GM21723 (cell line): ENCODE results near the gene SLC9A9.
A peak's percentile ranks its signal among the peaks of the same experiment; 100 is the strongest.
"Not testable (repeated sequence)": the region's sequence is repeated elsewhere in the genome, so short reads cannot be mapped to it uniquely, and the experiment has no call there.

ENCODE experiments used
- ATAC-seq: cut with Tn5 transposase; IDR thresholded peaks from one replicate; pipeline ENCODE4 v1.9.1; 2021; ENCODE audit warnings: mild to moderate bottlenecking, moderate library complexity; ENCODE audit not compliant: unreplicated experiment

SLC9A9 gene

DNA sequence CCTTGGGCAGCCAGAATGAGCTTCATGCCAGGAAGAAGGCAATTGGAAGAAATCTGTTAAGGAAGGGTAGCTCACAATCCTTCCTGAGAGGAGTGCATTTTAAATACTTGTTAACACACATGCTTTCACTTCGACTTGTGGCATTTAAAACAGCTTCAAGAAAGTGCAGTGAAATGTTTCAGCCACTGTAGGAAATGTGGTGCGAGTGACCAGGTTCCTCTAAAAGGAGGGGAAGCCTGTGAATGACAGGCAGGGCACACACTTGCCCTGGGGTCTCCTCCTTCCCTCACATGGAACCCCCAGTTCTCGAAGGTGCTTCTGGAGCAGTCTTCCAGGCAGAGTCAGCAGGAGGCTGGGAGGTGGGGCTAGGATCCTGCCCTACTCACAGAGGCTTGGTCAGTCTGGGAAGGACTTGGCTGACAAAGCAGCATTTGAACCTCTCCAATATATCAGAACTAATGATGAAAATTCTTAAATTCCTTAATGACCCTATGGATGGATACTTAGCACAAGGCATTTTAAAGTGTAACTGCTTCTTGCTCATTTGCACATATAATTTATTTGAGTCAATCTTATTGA is 370.1 kb downstream of the SLC9A9 start:
- ATAC-seq: peak; percentile 60

DNA sequence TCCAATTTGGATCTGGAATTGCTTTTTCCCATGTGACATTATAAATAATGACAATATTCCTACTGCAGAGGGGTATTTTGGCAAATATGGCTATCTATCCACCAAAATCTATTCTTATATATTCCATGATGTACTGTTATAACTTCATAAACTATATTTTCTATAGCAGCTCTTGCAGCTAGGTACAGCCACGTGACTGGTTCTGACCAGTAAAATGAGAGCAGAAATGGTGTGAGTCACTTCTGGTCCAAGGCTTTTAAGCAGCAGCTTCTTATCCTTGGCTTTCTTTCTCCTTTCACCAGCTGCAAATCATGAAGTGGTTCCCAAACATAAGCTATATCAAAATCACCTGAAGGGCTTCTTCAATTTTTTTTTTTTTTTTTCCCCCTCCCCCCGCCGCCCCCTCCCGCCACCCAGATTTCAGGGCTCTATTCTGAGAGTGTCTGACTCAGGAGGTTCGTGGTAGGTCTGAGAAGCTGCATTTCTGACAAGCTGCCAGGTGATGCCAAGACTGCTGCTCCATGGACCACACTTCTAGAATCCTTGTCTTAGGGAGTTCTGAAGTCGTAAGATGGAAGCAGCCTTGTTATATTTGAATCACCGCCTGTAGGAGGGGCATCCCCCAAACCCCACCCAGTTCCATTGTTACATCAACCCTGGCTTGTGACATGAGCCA is 371.2 kb downstream of the SLC9A9 start:
- ATAC-seq: no peak

DNA sequence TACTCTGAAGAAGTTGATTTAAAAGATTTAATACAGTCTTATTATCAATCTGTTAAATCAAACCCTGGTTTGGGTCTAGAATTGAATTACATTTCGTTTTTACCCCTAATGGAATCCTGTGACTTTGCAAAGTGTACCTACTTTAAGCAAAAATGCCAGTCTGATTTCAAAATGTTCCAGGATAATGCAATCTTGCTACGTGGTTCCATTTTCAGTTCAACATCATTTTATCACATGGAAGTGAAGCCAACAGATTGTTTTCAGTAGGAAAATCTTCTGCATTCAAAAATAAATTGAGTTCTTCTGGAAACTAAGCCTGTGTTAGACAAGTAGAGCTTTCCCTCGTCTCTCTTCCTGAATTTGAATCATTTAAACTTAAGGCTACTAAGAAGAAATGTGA is 372.3 kb downstream of the SLC9A9 start:
- no peak for ATAC-seq

DNA sequence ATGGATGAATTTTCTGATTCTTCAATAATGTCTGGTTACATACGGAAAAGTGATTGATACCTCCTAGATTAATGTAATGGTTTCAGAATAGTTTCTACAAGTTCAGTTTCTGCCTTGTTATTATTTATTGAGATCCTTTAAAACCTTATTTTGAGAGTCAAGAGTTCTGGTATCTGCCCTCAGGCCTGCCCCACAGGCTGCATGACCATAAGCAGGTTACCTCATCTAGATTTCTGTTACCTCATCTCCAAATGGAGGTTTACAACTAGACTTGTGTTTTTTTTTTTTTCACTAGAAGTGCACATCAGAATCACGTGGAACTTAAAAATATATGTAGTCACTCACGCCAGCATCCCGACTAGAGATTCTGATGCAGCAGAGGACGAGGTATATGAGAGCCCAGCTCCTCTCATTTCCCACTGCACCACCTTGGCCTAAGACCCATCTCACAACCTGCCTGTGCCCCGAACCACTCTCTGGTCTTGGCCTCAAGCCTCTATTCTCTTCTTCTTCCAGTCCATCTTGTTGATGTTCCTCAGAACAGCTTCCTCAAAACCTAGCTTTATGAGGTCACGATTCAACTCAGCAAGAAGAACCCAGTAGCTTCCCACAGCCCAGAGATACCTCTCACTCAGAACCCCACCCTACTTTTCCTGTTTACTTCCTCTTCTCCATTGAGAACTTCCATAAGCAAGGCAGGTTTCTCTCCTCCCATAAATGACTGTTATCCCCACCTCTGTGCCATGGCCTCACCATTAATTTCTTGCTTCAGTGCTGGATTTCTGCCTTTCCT is 375.3 kb downstream of the SLC9A9 start:
- no peak for ATAC-seq

DNA sequence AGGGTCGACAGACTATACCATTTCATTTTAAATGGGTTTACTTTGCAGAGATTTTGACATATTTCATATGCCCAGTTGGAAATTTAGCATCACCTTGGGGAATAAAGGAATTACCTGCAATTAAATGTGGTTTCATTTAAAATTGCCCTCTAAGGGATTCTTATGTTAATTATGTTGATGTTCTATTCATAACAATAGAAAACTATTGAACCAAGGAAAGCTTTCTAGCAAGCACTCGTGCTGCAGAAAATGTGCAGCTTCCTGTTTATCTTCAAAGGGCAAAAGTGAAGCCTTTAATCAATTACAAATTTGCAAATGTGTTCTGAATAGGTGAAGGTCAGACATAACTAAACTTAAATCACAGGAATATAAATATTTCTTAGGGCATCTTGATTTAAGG is 376.6 kb downstream of the SLC9A9 start:
- ATAC-seq: no peak

DNA sequence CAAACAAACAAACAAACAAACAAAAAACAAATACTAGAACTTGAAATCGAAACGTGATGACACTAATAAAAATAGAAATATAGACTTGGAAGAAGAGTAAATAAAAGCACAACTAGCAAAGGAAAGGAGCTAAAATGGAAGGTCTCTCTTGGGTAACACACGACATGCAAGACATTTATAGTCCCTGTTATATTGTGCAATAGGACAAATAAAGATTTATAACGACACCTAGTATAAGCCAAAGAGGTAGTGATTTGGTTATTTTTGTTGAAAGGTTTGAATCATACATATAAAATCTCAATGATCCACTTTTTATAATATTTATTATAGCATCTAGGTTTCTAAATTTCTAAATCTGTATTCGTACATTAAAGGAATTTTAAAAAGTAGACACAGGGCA is 379.1 kb downstream of the SLC9A9 start:
- ATAC-seq: no peak

DNA sequence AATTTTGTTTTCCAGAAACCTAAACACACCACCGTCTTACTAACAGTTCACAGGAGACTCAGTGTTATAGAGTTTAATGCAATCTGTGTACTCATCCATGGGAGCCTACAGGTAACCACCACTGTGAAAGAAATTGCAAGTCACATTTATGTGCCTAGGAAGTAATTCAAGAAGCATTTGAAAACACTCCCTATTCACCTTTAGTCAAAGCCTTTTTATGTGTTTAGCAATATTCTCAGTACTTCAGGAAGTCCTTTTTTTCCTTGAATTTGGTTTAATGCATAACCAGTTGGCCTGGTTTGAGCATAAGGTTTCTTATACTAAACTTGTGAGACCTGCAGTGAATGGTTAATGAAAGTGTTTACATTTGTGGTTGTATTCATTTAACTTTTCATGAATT is 382.6 kb downstream of the SLC9A9 start:
- ATAC-seq: no peak

DNA sequence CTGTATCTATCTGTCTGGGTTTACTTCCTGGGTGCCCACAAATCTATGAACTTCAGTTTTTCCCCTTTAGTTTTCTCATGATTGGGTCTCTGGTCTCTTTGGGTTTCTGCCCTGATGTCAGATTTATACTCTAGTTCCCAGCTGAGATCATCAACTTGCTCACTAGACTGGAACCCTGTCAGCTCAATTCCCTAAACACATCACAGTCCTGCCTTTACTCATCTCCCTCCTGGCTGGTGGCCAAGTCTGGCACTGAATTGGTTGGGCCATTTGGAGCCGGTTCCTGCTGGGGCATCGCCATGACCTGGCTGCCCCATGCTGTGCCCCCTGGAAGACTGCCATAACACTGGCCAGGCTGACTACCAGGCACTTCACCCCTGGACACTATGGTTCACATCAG is 383.4 kb downstream of the SLC9A9 start:
- ATAC-seq: no peak

DNA sequence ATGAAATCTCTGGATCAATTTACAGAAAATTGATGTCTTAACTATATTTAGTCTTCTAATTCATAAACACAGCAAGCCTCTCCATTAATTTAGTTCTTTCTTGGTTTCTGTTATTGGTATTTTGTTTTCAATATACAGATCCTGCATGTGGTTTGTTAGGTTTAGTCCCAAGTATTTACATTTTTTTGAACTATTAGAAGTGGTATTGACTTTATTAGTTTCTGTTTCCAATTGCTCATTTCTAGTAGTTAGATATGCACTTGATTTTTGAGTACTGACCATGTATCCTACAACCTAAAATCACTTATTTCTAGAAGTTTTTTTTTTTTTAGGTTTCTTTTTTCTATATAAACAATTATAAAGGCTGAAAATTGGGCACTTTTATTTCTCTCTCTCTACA is 392.8 kb downstream of the SLC9A9 start:
- ATAC-seq: no peak

DNA sequence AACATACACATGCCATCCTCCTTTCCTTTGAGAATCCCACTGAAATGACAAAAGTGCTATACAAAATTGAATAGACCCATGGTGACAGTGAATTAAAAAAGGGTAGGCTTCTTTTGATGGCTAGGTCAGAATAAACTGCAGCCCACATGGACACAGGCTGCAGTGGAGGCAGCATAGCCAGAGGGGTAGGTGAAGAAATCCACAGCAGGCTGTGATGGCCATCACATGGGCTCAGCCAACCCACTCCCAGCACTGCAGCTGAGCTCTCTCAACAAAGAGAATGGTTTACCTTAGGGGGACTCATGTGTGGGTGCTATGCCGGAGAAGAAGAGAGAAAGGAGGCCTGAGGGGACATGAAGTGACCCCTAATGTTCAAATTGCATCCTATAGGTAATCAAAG is 397.6 kb downstream of the SLC9A9 start:
- ATAC-seq: no peak

DNA sequence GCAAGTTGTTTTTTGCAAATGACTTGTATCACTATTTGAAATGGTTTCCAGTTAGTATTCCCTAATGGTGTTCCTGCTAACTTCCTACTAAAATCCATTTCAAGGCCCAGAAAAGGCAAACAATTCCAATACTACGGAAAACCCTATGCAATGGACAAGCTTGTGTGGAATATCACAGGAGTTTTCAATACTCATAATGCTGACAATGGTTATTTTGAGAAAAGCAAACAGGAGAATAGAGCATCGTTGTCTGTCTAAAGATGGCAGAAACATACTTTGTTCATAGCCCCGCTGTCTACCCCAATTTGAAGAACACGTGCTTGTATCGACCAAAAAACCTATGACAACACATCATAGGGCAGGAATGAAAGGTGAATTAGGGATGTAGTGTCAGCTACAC is 400.8 kb downstream of the SLC9A9 start:
- no peak for ATAC-seq

DNA sequence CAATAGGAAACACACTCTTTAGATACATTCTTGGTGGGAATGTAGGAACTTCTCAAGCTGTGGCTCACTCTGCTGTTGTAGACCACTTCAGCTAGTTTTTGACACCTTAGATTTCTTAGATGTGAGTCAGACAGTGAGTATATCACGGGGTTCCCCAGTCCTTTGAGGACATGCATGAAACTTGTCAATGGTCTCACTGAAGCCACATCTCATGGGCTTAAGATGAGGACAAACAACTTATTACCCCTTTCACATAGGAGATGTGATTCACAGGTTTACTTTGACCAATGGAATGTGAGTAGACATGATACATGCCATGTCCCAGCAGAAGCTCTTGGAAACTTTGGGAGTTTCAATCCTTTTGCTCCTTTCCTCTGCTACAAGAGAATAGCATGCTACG is 403.1 kb downstream of the SLC9A9 start:
- ATAC-seq: peak; percentile 87

DNA sequence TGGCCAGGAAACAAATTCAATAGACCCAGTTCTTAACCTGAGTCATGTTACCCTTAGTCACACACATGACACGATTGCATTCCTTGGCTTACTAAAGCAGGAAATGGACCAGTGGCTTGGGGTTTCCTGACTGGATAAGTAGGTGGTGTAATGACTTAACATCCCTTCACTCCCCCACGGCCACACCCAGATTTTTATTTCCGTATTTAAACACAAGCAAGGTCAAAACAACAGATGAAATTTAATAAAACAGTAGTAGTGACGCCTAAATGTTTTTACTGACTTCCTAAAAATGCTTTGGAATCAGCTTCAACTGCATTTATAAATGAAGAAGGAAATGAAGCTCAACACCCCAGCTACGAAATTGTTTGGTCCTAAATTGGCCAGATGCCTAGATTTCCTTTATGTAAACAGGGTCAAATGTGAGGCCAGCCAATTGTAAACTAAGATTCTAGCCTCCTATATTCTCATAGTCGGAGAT is 404.4 kb downstream of the SLC9A9 start:
- no peak for ATAC-seq

DNA sequence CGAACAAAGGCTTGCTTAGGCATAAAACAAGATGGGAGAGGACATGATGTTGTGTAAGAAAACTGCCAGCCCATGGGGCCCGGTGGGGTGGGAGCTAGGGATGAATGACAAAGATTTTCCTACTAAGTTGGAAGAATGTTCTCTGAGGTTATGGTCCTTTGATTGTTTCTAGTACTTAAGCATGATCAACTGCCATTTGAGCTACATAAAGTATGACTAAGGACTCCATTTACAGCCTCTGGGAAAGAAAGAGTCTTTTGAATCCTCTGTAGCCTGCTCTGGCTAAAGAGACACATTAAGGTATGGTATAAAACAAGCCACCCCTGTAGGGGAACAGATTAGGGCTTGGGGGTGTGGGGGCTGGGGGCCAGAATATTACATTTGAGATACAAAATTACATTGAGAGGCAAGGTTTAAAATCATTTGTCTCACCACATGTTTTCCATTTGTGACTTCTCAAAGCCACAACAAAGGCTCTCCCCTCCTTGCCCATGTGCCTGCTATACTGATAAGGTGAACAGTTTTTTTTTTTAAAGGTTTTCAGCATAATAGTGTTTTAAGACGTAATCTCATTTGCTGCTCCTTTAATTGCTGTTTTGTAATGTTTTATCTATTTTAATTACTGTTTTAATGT is 405.3 kb downstream of the SLC9A9 start:
- no peak for ATAC-seq

DNA sequence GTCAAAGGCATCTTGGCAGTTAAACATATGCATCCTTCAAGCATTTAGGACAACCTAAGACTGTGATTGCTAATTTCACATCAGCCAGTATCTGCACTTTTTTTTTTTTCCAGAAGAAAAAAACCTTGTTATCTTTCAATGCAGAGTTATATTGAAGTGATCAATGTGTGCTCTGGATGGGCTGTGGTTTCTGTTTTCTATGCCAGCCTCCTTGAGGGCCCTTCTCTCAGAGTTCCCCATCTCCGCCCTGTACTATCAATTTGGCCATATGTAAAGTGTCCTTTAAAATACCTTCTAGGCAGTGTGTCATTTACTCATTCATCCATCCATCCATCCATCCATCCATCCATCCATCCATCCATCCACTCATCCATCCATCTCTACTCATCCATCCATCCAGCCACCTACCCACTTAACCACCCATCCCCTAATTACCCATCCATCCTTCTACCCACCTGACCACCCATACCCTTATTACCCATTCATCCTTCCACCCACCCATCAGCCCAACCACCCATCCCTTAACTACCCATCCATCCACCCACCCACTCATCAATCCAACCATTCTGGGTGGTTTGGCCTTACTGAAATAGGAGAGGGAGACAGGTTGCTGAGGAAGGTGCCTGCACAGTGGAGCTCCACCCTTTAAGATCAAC is 406.6 kb downstream of the SLC9A9 start:
- no peak for ATAC-seq

DNA sequence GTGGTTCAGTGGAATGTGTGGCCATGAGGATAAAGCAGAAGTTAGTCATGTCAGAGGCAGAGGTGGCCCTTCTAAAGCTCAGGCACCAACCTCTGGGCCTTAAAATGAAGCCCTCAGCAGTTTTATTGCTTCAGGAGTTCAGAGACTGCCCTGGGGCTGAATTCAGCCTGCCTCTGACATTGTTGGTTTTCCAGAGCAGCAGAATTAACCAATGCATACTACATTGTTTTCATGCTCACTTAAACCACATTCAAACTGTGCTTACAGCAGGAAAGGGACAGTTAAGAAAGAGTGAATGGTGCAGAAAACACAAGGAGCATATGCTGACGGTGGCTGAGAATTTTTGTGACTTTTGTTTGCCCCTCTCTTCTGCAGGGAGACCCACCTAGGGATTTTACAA is 408.5 kb downstream of the SLC9A9 start:
- no peak for ATAC-seq

DNA sequence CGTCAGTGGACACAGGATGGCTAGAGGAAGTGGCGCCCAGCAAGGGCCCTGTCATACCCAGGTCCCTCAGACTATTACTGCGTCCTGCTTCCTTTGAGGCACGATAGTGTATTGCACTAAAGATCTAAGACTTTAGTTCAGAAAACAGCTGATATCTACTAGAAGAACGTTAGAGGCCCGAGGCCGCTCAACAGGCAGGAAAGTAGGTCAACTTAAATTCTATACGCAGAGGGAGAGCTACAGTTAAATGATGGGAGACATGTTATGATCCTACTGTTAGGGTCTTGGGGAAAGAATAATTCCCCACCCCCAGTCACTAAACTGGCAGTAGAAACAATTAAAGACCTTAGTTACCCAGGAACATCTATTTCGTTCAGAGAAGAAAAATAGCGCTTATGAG is 410.9 kb downstream of the SLC9A9 start:
- no peak for ATAC-seq

DNA sequence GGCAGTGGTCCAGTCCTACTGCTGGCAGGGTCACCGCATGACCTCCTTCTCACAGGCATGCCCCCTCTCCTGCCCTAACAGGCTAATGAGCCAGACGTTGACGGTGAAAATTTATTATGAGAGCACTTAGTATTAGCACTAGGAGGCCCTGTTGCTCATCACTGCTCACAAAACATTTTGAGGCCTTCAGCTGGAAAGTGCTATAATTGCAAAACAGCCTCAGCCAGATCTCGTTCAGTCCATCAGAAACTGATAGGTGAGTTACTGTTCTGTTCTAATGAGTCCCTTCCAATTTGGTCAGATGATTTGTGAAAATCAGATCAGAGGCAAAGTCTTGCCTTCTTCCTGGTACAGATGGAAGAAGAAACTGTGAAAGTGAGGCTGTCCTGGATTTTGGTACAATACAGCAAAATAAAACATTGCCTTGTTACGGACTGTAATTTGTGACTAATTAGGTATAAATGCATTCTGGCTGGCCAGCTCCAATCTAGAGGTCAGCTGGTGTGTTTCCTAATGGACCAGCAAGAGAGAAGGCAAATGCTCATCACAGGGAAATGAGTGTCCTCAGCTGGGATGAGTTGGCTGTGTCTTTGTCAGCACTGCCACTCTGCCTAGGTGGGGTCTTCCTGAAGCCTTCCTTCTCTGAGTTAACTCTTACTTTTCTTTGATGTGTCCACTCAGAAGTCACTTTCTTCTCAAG is 411.9 kb downstream of the SLC9A9 start:
- ATAC-seq: no peak

DNA sequence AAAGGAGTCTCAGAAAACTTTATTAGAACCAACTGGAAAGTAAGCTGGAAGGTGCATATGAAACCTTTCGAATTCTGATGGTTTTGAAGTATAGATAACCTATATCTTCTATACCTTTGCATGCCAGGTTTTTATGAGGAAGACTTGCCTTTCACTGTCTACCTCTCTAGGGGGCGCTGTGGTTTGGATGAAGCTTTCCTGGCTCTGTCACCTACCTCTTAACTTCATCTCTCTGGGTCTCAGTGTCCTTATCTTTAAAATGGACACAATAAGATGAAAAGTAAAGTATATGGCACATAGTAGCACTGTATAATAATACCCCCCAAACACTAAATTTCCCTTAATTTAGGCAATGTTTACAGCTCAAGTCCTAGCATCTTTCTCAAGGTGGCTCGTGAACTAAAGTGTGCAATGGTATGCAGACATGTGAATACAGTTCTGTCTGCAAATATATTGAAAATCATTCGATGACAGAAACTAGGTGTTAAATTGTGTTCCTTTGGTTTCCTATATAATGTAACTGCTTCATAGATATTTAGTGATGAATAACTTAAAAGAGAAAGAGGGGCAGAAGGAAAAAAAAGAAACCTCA is 414.4 kb downstream of the SLC9A9 start:
- no peak for ATAC-seq

DNA sequence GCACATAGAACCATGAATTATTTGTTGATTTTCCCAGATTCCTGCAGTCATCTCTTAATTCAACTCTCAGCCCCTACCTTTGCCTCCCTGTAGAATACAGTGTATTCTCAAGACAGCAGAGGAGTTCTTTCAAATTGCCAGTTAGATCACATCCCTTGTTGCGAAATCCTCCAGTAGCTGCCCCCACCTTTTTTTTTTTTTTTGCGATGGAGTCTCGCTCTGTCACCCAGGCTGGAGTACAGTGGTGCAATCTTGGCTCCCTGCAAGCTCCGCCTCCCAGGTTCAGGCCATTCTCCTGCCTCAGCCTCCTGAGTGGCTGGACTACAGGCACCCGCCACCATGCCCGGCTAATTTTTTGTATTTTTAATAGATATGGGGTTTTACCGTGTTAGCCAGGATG is 417.0 kb downstream of the SLC9A9 start:
- ATAC-seq: not testable (repeated sequence)
